Stimulated activated CD8-positive, alpha-beta memory T cell treated with anti-CD3 and anti-CD28 coated beads, Interleukin-2, amount 100 ng/mL, for 48 hours (primary cell): ENCODE data around the gene RGS16.

Source experiments
- DNase-seq, 2 donors: peaks; one replicate each; pipeline ENCODE4 v3.0.0-alpha.2; 2020; ENCODE audit warnings: low read depth in 2 of 2

RGS16 gene

GRCh38 chr1:182629499-182630096, 25.4 kb upstream of the RGS16 start:
- peak; percentile 64 to 69 for DNase-seq

GRCh38 chr1:182629080-182629479, 24.9 kb upstream of the RGS16 start:
- DNase-seq, result no peak

- no peak for DNase-seq
Observed at GRCh38 chr1:182628657-182629056, 24.5 kb upstream of the RGS16 start.

- no peak for DNase-seq
Observed at GRCh38 chr1:182627622-182628021, 23.4 kb upstream of the RGS16 start.

- no peak for DNase-seq
Observed at GRCh38 chr1:182626527-182626926, 22.3 kb upstream of the RGS16 start.

- DNase-seq, result no peak
Observed at GRCh38 chr1:182625719-182626504, 21.7 kb upstream of the RGS16 start.

GRCh38 chr1:182625024-182625423, 20.8 kb upstream of the RGS16 start:
- no peak for DNase-seq

- no peak for DNase-seq
Observed at GRCh38 chr1:182624577-182624976, 20.4 kb upstream of the RGS16 start.

GRCh38 chr1:182622901-182623528, 18.8 kb upstream of the RGS16 start:
- no peak for DNase-seq

- no peak for DNase-seq
Observed at GRCh38 chr1:182621906-182622305, 17.7 kb upstream of the RGS16 start.

- no peak for DNase-seq
Observed at GRCh38 chr1:182620924-182621585, 16.9 kb upstream of the RGS16 start.

- no peak for DNase-seq
Observed at GRCh38 chr1:182617734-182618351, 13.7 kb upstream of the RGS16 start.

GRCh38 chr1:182617014-182617429, 12.8 kb upstream of the RGS16 start:
- no peak for DNase-seq

GRCh38 chr1:182616130-182617013, 12.2 kb upstream of the RGS16 start:
- peak; percentile 74 to 78 for DNase-seq

- peak; percentile 44 to 50 for DNase-seq
Observed at GRCh38 chr1:182615468-182616129, 11.4 kb upstream of the RGS16 start.

GRCh38 chr1:182614796-182615454, 10.7 kb upstream of the RGS16 start:
- DNase-seq, result peak; percentile 34 to 64

- no peak for DNase-seq
Observed at GRCh38 chr1:182611787-182612186, 7.6 kb upstream of the RGS16 start.

GRCh38 chr1:182611326-182611725, 7.1 kb upstream of the RGS16 start:
- no peak for DNase-seq

- DNase-seq, result no peak
Observed at GRCh38 chr1:182610606-182611194, 6.5 kb upstream of the RGS16 start.
